Activated CD8-positive, alpha-beta memory T cell treated with anti-CD3 and anti-CD28 coated beads for 4 hours (primary cell): ENCODE results near the gene RNF222.
"Not testable (repeated sequence)": the region's sequence is repeated elsewhere in the genome, so short reads cannot be mapped to it uniquely, and the experiment has no call there.

Experiments
- DNase-seq, 2 donors: peaks; one replicate each; pipeline ENCODE4 v3.0.0-alpha.2; 2020; ENCODE audit warnings: low read depth in 2 of 2

The RNF222 gene

DNA sequence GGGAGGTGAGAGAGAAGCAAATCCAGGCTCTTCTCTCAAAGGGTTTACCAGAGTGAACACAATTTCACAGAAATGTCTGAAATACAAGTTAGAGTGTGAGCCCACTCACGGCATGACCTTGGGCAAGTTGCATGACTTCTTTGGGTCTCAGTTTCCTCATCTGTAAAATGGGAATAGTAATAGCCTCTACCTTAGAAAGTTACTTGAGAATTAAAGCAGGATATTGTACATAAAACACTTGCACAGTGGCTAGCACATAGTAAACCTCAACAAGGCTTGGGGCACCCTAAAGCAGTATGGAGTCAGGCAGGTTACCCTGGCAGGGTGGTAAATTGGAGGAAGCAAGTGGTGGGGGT lies 13.2 kb upstream of the RNF222 start:
- DNase-seq: no peak

DNA sequence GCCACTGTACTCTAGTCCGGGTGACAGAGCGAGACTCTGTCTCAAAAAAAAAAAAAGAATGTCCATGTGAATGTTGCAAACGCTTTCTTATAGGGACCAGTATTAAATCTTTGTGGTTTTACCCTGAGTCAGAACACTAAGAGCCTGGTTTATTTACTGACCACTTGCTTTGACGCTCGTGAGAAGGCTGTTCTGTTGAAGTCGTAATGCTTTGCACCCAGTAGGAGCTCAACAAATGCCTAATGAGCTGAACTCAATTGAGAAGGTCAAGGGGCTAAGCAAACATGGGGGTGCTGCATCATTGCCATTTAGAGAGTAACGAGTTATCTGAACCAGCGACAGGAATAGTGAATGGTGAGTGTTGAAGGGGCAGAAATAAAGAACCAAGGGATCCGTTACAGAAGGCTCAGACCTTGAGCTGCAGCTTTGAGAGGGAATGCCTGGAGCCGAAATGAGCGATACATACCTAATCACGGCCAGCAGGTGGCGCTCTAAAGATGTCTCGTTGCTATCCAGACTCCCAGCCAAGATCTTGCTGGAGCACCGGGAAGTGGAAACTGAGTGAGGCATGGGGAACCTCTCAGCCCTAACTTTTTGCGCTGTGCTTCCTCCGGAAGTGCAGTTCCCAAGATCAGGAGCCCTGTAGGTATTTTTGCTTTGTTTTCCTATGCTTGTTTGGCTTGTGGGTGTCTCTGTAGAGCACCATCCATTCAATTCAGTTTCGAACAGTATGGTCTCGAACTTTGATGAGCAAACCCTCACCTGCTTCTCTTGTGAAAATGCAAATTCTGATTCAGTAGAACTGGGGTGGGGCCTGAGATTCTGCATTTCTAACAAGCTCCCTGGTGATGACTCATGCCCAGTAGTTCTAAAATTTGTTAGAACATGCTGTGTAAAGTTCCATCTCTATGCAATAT lies 12.6 kb upstream of the RNF222 start:
- DNase-seq: peak; percentile 52 to 54

DNA sequence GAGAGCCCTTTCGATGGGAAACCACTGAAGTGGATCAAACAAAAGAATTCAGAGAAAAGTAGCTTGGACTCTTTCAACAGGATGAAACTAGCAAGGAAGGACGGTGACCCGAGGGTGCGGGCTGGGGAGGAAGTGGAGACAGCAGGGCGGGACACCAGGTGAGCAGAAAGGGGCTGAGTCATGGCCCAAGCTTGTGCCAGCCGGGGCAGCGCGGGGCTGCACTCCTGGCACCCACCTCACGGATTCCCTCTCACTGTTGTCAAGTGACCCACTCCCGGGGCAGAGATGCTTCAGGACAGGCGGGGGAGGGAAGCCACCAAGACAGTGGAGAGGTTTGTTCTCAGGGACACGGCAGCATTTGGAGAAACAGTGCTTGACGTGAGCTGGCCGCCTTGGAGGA lies 10.7 kb upstream of the RNF222 start:
- DNase-seq: no peak

DNA sequence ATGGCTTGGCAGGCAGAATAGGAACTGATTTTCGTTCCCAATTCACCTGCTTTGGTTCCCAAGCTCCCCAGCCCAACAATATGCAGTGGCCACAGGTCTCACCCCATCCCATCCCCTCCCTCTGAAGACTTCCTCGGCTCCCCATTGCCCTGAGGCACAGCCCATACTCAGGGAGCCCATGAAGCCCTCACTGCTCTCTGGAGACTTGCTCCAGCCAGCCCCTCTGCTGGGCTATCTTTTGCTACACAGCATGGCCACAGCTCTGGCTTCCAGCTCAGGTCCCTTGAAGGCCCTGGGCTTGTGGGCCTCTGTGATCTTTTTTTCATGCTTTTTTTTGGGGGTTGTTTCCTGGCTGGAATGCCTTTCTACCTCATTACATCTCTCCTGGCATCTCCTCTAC lies 8.5 kb upstream of the RNF222 start:
- DNase-seq: no peak

DNA sequence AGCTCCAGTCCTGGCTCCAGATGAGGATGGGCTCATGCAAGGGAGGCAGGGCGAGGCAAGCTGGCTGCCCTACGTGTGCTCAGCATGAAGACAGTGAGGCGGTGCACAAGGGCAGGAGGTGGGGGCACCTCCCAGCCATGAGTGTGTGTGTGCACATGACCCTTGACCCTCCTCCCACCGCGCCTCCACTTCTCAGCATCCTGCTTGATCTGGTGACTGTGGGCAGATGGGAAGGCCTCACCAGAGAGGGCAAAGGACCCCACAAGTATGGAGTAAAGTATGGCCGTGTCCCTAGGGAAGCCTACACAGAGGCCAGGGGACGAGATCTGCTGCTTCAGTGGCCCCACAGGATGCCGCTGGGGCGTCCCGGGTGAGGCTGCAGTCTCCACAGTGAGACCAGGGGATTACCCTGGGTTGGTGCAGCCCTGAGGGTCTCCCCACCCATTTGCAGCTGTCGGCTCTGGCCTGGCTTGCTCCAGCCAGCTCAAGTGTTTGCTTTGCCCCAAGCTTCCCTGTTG lies 7.9 kb upstream of the RNF222 start:
- DNase-seq: no peak

DNA sequence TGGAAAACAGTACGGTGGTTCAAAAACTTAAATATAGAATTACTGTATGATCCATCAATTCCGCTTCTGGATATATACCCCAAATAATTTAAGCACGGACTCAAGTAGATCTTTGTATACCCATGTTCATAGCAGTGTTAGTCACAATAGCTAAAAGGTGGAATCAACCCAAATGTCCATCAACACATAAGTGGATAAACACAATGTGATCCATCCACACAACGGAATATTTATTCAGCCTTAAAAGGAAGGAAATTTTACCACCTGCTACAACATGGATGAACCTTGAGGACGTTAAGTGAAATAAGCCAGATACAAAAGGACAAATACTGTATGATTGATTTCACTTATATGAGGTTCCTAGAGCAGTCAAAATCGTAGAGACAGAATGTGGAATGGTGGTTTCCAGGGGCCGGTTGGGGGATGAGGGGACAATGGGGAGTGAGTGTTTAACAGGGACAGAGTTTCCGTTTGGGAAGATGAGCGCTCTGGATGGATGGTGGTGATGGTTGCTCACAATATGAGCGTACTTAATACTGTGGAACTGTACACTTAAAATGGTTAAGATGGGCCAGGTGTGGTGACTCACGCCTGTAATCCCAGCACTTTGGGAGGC lies 5.4 kb upstream of the RNF222 start:
- DNase-seq: no peak

DNA sequence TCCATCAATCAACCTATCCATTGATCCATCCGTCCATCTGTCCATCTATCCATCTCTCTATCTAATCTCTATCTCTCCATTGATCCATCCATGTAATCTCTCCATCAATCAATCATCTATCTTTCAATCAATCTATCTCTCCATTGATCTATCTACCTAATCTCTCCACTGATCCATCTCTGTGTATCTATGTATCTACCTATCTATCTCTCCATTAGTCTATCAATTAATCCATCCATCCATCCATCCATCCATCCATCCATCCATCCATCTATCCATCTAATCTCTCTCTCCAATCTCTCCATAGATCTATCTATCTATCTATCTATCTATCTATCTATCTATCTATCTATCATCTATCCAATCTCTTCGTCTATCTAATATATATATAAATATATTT lies 3.5 kb upstream of the RNF222 start:
- no peak for DNase-seq

DNA sequence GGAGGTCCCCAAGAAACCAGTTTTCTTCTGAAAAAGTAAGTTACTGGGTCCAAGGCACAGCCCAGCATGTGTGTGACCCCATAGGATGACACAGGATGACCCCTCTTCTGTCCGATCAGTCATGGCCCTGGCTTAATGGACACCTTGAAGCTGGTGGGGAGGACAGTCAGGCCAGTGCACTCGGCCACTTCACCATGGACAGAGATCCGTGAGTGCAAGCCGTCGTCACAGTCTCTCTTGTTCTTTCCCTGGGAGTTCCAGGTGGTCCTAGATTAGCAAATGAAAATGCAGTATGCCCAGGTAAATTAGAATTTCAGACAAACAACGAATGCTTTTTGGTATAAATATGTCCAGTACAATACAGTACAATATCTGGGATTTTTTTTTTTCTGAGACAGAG lies 1.4 kb upstream of the RNF222 start:
- DNase-seq: no peak

DNA sequence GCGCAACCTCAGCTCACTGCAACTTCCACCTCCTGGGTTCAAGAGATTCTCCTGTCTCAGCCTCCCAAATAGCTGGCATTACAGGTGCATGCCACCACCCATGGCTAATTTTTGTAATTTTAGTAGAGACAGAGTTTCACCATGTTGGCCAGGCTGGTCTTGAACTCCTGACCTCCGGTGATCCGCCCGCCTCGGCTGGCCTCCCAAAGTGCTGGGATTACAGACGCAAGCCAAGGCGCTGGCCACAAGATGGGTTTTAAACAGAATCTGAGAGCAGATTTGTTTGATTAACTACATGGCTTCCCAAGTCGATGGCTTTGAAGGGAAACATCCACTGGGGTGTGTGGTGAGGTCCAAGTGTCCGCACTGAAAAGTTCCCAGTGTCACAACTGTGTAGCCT lies 3.1 kb downstream of the RNF222 start:
- DNase-seq: not testable (repeated sequence)

DNA sequence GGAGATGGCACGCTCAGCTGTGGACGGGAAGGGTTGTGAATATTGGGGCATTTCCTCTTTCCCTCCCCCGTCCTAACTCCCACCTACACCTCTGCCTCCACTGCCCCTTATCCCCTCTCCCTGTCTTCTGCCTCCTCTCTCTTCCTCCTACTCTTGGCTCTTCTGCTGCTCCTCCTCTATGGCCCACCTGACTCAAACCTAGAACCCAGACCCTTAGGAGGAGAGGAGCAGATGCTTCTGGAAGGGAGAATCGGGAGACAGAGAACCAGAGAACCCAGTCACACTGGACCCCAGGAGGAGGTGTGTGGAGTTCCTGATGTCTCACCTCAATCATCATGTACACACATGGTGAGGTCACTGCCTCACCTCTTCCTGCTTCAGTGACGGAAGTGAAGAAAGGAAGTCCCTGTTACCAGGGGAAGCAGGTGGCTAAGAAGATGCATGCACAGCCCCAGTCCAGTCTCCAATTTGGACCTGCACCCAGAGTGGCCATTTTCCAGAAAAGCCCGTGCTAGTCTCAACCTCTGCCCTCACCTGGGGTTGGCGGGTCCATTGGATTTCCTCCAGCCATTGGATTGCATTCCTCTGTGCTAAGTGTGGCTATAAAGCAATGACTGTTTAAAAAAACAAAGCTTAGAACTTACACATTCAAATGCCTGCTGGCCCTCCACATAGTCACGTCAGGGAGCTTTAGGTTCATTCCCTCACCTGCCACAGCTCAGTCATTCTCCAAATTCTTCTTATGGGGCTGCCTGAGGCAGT lies 4.0 kb downstream of the RNF222 start:
- DNase-seq: no peak

DNA sequence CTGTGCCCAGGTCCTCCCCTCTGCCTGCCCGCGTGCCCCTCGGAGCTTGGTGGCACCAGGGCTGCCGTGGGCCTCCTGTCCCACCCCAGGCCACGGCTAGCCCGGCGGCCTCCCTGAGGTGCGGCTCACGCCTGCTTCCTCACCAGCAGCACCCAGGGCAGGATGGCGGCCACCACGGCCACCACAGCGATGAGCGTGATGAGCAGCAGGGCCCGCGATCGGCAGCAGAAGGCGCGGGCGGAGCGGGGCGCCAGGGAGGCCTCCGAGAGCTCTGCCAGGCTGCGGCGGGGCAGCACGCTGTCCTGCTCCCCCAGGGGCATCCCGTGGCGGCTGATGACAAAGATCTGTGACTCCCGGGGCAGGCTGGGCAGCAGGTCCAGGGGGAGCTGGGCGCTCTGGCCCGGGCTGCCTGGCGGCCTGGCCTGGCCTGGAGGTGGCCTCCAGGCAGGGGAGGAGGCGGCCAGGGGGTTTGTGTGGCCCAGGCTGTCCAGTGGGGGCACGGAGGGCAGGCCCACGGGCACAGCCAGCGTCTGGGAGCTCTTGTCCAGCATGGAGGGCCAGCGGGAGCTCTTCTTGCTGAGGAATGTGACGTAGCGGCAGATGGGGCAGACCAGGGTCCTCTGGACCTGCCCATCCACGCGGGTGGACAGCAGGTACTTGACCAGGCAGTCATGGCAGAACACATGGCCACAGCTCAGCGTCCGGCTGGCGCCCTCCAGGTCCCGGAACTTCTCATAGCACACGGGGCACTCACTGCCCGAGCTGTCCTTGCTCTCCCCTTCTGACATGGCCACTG lies 4.8 kb downstream of the RNF222 start:
- DNase-seq: no peak

DNA sequence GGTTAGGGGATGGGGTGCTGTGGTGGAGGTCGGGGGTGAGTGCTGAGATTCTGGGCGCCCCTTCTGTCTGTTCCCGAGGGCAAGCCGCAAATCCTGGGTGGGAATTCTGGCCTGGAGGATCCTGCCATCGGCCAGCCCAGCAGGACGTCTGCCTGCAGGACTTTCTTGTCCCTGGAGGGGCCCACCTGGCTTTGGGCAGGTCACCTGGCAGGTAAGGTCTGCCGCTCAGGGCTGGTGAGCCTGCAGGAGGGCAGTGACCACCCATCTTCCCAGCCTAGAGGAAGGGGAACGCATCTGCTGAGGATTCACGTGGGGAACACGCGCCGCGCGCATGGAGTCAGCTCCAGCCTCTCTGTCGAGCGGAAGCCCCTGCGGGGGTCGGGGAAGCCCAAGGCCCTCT lies 5.4 kb downstream of the RNF222 start:
- no peak for DNase-seq

DNA sequence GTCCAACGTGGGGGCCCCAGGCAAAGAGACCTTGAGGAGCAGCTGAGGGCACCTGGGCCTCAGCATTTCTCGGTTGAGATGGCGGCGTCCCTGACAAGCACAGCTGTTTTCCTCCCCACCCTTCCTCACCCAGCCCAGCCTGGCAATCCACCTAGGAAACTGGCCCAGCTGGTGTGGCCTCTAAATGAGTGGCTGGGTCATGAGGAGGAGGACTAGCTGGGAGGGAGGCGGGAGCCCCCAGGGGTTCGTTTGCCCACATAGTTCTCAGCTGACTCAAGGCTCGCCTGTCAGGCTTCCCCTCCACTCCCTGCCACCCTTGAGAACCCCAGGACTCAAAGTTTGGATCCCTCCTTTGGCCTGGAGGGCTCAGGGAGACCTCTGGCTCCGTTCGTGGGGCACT lies 5.9 kb downstream of the RNF222 start:
- DNase-seq: no peak

DNA sequence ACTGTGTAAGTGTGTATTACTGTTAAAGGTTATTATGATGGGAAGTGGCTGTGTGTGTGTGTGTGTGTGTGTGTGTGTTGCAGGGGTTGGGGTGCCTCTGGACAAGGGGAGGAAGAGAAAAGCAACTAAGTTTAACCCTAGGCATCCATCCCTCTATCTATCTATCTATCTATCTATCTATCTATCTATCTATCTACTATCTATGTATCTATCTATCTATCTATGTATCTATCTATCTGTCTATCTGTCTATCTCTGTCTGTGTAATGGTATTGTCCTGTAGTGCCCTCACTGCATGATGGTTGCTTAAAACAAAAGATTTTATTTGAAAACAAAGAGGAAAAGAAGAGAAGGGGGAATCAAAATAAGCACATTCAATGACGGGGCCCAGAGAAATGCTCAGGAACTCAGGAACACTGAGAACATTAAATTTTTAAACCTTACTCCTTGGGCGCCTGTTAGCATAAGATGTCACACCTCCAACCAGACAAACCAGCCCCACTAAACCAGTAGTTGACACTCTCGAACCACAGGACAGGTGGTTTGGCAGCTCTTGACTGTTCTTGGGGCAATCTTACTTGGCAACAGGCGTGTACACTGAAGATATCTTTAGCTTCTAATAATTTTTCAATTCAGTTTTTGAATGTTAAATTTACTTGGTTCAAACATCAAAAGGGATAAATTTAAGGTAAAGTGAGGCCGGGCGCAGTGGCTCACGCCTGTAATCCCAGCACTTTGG lies 9.5 kb downstream of the RNF222 start:
- DNase-seq: no peak

DNA sequence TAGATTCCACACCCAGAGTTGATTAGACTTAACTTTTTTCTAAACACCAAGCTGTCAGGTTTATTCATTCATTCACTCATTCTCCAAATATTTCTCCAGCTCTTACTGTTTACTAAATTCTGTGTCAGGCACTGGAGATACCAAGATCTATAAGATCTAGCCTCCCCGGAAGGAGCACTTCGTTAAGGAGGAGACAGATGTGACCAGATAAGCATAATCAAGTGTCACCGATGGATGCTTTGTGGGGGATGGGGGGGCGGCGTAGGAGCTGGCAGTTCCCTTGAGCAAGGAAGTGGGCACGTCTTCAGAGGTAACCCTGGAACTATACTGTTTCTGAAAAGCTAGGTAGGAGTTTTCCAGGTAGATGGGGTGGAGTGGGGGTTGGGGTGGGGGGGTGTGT lies 10.8 kb downstream of the RNF222 start:
- no peak for DNase-seq

DNA sequence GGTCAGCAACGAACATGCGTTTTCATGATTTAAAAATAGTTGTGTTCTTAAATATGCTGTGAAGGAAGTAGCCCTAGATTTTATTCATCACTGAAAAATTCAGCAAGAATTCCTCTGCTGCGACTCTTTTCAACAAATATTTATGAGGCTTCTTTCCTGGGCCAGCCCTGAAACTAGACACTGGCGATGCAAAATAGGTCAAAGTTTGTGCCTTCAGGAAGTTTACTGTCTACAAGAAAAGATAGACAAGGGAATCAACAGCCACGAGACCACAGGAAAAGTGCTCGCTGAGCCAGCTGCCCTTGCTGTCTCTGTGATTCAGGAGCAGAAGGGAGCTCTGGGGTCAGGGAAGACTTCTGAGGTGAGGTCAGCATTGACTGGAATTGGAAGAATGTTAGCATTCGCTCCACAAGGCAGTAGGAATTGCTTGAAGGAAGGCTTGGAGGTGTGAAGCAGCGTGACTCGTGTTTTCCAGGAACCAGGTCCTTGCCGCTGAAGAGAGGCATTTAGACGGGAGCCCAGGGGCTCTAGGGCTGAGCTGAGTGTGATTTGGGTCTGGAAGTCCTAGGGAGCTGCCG lies 12.7 kb downstream of the RNF222 start:
- no peak for DNase-seq

DNA sequence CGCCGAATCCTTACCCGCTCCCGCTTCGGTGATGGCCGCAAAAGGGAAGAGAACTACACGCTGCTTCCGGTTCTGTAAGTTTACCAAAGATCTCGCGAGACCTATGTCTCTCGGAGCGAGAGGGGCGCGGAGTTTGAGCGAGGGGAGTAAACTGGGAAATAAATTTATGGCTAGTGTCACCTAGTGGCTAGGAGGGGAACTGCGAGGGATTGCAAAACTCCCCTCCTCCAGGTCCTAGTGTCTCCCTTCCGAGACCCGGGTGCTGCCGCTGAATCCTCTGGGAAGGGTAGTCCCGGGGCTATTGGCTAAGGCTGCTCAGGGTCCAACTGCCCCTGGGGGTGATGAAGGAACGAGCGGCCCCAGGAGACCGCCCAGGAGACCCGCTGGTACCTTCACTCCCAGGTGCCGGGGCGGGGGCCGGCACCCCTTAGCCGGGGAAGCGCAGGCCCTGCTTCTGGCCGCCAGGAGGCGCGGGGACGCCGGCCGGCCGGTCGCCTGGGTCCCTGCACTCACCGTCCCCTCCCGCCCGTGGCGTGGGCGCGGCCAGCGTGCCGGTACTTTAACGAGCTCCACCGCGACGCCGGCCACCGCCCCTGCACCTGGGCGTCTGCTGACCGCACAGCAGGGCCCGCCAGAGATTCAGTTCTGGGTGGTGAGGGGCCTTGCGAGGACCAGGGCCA lies 14.3 kb downstream of the RNF222 start, which contains the start of gene RPL26:
Gene RPL26 (minus strand): TSS at position 51 of the 680 bp plus-strand sequence. CDS start 883 bp downstream, outside the sequence.
- DNase-seq: peak; percentile 87 to 94

DNA sequence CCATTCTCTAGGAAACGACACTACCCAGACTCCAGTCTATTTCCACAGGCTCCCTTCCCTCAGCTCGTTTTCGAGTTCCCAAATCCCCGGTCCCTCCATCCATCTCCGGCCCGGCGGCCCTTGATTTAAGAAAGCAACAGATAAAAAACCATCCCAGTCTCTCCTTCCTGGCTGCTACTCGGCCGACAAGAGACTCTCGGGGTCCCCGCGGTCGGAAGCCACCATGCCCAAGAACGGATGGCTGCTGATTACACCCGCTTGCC lies 14.8 kb downstream of the RNF222 start:
- no peak for DNase-seq

DNA sequence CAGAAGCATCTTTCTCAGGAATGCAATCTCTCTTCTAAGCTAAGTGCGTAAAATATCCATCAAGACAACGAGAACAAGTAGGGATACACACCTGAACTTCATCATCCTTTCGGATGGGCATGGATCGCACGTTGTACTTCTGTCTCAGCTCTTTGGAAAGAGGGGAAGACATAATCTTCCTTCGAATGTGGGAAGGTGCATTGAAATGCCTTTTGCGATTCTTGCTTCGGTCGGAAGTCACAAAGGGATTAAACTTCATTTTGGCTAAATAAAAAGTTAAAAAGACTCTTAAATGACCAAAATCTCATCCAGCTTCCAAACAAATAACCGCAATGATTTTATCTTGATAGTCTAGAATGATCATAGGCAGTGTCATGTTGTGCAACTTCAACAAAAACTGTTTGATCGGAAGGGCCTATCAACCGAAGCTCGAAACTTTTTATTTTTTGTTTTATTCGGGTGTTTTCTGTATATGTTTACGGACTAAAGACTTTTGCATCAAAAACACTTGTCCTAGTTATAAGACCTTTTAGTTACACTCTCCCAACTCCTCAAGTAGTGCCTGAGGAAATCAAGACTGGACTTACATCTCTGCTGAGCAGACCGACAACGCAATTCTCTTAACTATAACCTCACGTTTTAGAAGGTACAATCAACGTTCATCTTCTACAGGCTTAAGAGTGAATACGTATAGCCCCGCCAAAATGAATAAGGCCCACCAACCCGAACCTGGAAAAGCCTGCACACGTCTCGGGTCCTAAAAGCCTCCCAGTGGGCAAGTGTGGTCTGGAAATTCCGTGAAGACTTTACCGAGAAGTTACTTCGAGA lies 15.4 kb downstream of the RNF222 start:
- no peak for DNase-seq
